Activated CD4-positive, alpha-beta memory T cell treated with anti-CD3 and anti-CD28 coated beads, Interleukin-2, amount 10 ng/mL, durations not matched to agents 7 days and 5 days (primary cell): Measurements from ENCODE around the gene HOXA1. TPM values are rescaled to one million over a fixed set of nuclear protein-coding genes. Genes with fewer than 3 reads are reported as not detected.
"Not testable (repeated sequence)": the region's sequence is repeated elsewhere in the genome, so short reads cannot be mapped to it uniquely, and the experiment has no call there.

Experiments used
- CTCF ChIA-PET: fragments of 350-600 bp; sonication (Branson Sonifier 250); formaldehyde crosslinking; loops from one replicate; lab custom pipeline; 2021; ENCODE audit warnings: antibody characterized with exemption, inconsistent platforms; lab: Charles Lee
- POLR2A ChIA-PET: fragments of 350-600 bp; sonication (Branson Sonifier 250); formaldehyde crosslinking; loops from one replicate; lab custom pipeline; 2021; ENCODE audit warnings: antibody characterized with exemption; lab: Charles Lee
- DNase-seq: peaks from one replicate; pipeline ENCODE4 v3.0.0-alpha.2; 2020
- H3K27ac Mint-ChIP-seq: one replicate; pipeline ENCODE4 v1.8.0; 2021; ENCODE audit warnings: mild to moderate bottlenecking, mixed read lengths
- H3K27me3 Mint-ChIP-seq: one replicate; pipeline ENCODE4 v1.8.0; 2021; ENCODE audit warnings: mixed read lengths
- H3K36me3 Mint-ChIP-seq: one replicate; pipeline ENCODE4 v1.8.0; 2021; ENCODE audit warnings: low read depth, mixed read lengths
- H3K4me1 Mint-ChIP-seq: one replicate; pipeline ENCODE4 v1.8.0; 2021; ENCODE audit warnings: mixed read lengths
- H3K4me3 Mint-ChIP-seq: one replicate; pipeline ENCODE4 v1.8.0; 2021; ENCODE audit warnings: mild to moderate bottlenecking, mixed read lengths
- H3K9me3 Mint-ChIP-seq: one replicate; pipeline ENCODE4 v1.8.0; 2021; ENCODE audit warnings: mixed read lengths
- total RNA-seq, 2 experiments: library from RNA; stranded (reverse); gene quantifications; one replicate each; pipeline ENCODE4 v1.2.3, GENCODE V29; 2021

The HOXA1 gene
- total RNA-seq, 2 experiments from 2014 or later: 0.70 to 0.86 TPM

GRCh38 chr7:27045066-27045465 is 50.7 kb downstream of the HOXA1 start:
- H3K4me3 Mint-ChIP-seq, CTCF ChIA-PET, H3K4me1 Mint-ChIP-seq, H3K9me3 Mint-ChIP-seq, DNase-seq, H3K36me3 Mint-ChIP-seq, POLR2A ChIA-PET, H3K27ac Mint-ChIP-seq, H3K27me3 Mint-ChIP-seq: not testable (repeated sequence)

Other genes with a start within 250 kb of the HOXA1 start
- gene SKAP2, start 231.4 kb downstream of the HOXA1 start, total RNA-seq: 10 to 100 TPM; 12.8 to 15.1 TPM
- not detected for gene HOXA2, start 6.7 kb upstream of the HOXA1 start, total RNA-seq
- under 1 TPM in 1 of 2 experiments, not detected in 1; 0.15 TPM for gene HOXA4, start 34.8 kb upstream of the HOXA1 start, total RNA-seq
- not detected for gene HOXA5, start 47.7 kb upstream of the HOXA1 start, total RNA-seq
- not detected for gene HOXA6, start 51.8 kb upstream of the HOXA1 start, total RNA-seq
- not detected for gene HOXA3, start 56.6 kb upstream of the HOXA1 start, total RNA-seq
- not detected for gene HOXA7, start 60.7 kb upstream of the HOXA1 start, total RNA-seq
- not detected for gene HOXA9, start 69.5 kb upstream of the HOXA1 start, total RNA-seq
- gene HOXA10, start 78.3 kb upstream of the HOXA1 start, total RNA-seq: not detected
- not detected for gene HOXA11, start 89.2 kb upstream of the HOXA1 start, total RNA-seq
- not detected for gene HOXA13, start 104.1 kb upstream of the HOXA1 start, total RNA-seq
- gene EVX1, start 146.8 kb upstream of the HOXA1 start, total RNA-seq: not detected